ENCODE results near the gene CFDP1.

Gene CFDP1

GRCh38 chr16:75319513-75320411, 113.5 kb downstream of the CFDP1 start:
- Histone ChIP-seq H3K4me1 (ENCODE audit: control insufficient read depth, insufficient read depth, low read length, poor library complexity, severe bottlenecking) (peaks cover 42% of the 10 kb centered on the region), H3K9me3 (ENCODE audit: control insufficient read depth, low read length) (no peaks in the 10 kb centered on the region), H3K27ac (ENCODE audit: low read depth, low read length, severe bottlenecking) (peak overlapping the region; percentile 72), H3K36me3 (ENCODE audit: control insufficient read depth, insufficient read depth, low read length) (peaks cover 4% of the 10 kb centered on the region), H3K4me3 (ENCODE audit: extremely low read depth, insufficient read depth, low read length, poor library complexity, severe bottlenecking) (no peak overlapping the region)
- 89 to 90% methylated on average over 12 to 13 of the region's 13 CpGs for WGBS, 2 experiments (ENCODE audit: insufficient coverage in 2 of 2)

GRCh38 chr16:75318737-75319136, 114.6 kb downstream of the CFDP1 start:
- no peak overlapping the region for H3K27ac ChIP-seq (ENCODE audit: low read depth, low read length, severe bottlenecking)
- WGBS, 2 experiments (ENCODE audit: insufficient coverage in 2 of 2) = 94 to 100% methylated on average over 2 of the region's 3 CpGs
- no peaks in the 10 kb centered on the region for H3K9me3 ChIP-seq (ENCODE audit: control insufficient read depth, low read length)
- peaks cover 32% of the 10 kb centered on the region for H3K4me1 ChIP-seq (ENCODE audit: control insufficient read depth, insufficient read depth, low read length, poor library complexity, severe bottlenecking)
- H3K36me3 ChIP-seq (ENCODE audit: control insufficient read depth, insufficient read depth, low read length) = peaks cover 5% of the 10 kb centered on the region
- H3K4me3 ChIP-seq (ENCODE audit: extremely low read depth, insufficient read depth, low read length, poor library complexity, severe bottlenecking) = no peak overlapping the region

- H3K27ac ChIP-seq (ENCODE audit: low read depth, low read length, severe bottlenecking) = peak overlapping the region; percentile 24
Measured at GRCh38 chr16:75317532-75317931, 115.8 kb downstream of the CFDP1 start.

GRCh38 chr16:75317101-75317522, 116.2 kb downstream of the CFDP1 start:
- Histone ChIP-seq H3K36me3 (ENCODE audit: control insufficient read depth, insufficient read depth, low read length) (peaks cover 9% of the 10 kb centered on the region), H3K27ac (ENCODE audit: low read depth, low read length, severe bottlenecking) (peak overlapping the region; percentile 24), H3K4me3 (ENCODE audit: extremely low read depth, insufficient read depth, low read length, poor library complexity, severe bottlenecking) (no peak overlapping the region), H3K4me1 (ENCODE audit: control insufficient read depth, insufficient read depth, low read length, poor library complexity, severe bottlenecking) (peaks cover 26% of the 10 kb centered on the region), H3K9me3 (ENCODE audit: control insufficient read depth, low read length) (no peaks in the 10 kb centered on the region)
- 90 to 95% methylated on average over 4 of the region's 7 CpGs for WGBS, 2 experiments (ENCODE audit: insufficient coverage in 2 of 2)

More at GRCh38 chr16:75317532-75317931, 115.8 kb downstream of the CFDP1 start:
- Histone ChIP-seq H3K9me3 (ENCODE audit: control insufficient read depth, low read length) (no peaks in the 10 kb centered on the region), H3K36me3 (ENCODE audit: control insufficient read depth, insufficient read depth, low read length) (peaks cover 9% of the 10 kb centered on the region), H3K4me1 (ENCODE audit: control insufficient read depth, insufficient read depth, low read length, poor library complexity, severe bottlenecking) (peaks cover 28% of the 10 kb centered on the region), H3K4me3 (ENCODE audit: extremely low read depth, insufficient read depth, low read length, poor library complexity, severe bottlenecking) (no peak overlapping the region)
- 100% methylated on average over 1 of the region's 4 CpGs for WGBS, 2 experiments (ENCODE audit: insufficient coverage in 2 of 2)

- H3K36me3 ChIP-seq (ENCODE audit: control insufficient read depth, insufficient read depth, low read length) = peaks cover 18% of the 10 kb centered on the region
- H3K4me3 ChIP-seq (ENCODE audit: extremely low read depth, insufficient read depth, low read length, poor library complexity, severe bottlenecking) = no peak overlapping the region
- no peaks in the 10 kb centered on the region for H3K9me3 ChIP-seq (ENCODE audit: control insufficient read depth, low read length)
- 100% methylated on average over 1 to 2 of the region's 6 CpGs for WGBS, 2 experiments (ENCODE audit: insufficient coverage in 2 of 2)
- H3K4me1 ChIP-seq (ENCODE audit: control insufficient read depth, insufficient read depth, low read length, poor library complexity, severe bottlenecking) = peaks cover 21% of the 10 kb centered on the region
- H3K27ac ChIP-seq (ENCODE audit: low read depth, low read length, severe bottlenecking) = no peak overlapping the region
Measured at GRCh38 chr16:75315539-75316306, 117.6 kb downstream of the CFDP1 start.

GRCh38 chr16:75312875-75313274, 120.4 kb downstream of the CFDP1 start:
- Histone ChIP-seq H3K9me3 (ENCODE audit: control insufficient read depth, low read length) (no peaks in the 10 kb centered on the region), H3K36me3 (ENCODE audit: control insufficient read depth, insufficient read depth, low read length) (peaks cover 18% of the 10 kb centered on the region), H3K27ac (ENCODE audit: low read depth, low read length, severe bottlenecking) (no peak overlapping the region), H3K4me3 (ENCODE audit: extremely low read depth, insufficient read depth, low read length, poor library complexity, severe bottlenecking) (no peak overlapping the region), H3K4me1 (ENCODE audit: control insufficient read depth, insufficient read depth, low read length, poor library complexity, severe bottlenecking) (peaks cover 10% of the 10 kb centered on the region)
- 95 to 100% methylated on average over 3 of the region's 4 CpGs for WGBS, 2 experiments (ENCODE audit: insufficient coverage in 2 of 2)

- Histone ChIP-seq H3K4me3 (ENCODE audit: extremely low read depth, insufficient read depth, low read length, poor library complexity, severe bottlenecking) (no peak overlapping the region), H3K27ac (ENCODE audit: low read depth, low read length, severe bottlenecking) (no peak overlapping the region), H3K36me3 (ENCODE audit: control insufficient read depth, insufficient read depth, low read length) (peaks cover 18% of the 10 kb centered on the region), H3K9me3 (ENCODE audit: control insufficient read depth, low read length) (no peaks in the 10 kb centered on the region), H3K4me1 (ENCODE audit: control insufficient read depth, insufficient read depth, low read length, poor library complexity, severe bottlenecking) (peaks cover 11% of the 10 kb centered on the region)
- 94 to 96% methylated on average over 2 to 3 of the region's 3 CpGs for WGBS, 2 experiments (ENCODE audit: insufficient coverage in 2 of 2)
Measured at GRCh38 chr16:75311383-75311938, 121.8 kb downstream of the CFDP1 start.

- H3K36me3 ChIP-seq (ENCODE audit: control insufficient read depth, insufficient read depth, low read length) = peaks cover 15% of the 10 kb centered on the region
- WGBS, 2 experiments (ENCODE audit: insufficient coverage in 2 of 2) = 100% methylated on average over 1 of the region's 3 CpGs; no CpG with 5 or more reads in 1 of the 2 experiments
- peaks cover 20% of the 10 kb centered on the region for H3K4me1 ChIP-seq (ENCODE audit: control insufficient read depth, insufficient read depth, low read length, poor library complexity, severe bottlenecking)
- no peaks in the 10 kb centered on the region for H3K9me3 ChIP-seq (ENCODE audit: control insufficient read depth, low read length)
- H3K4me3 ChIP-seq (ENCODE audit: extremely low read depth, insufficient read depth, low read length, poor library complexity, severe bottlenecking) = no peak overlapping the region
- H3K27ac ChIP-seq (ENCODE audit: low read depth, low read length, severe bottlenecking) = no peak overlapping the region
Measured at GRCh38 chr16:75310541-75310940, 122.8 kb downstream of the CFDP1 start.

- H3K4me3 ChIP-seq (ENCODE audit: extremely low read depth, insufficient read depth, low read length, poor library complexity, severe bottlenecking) = no peak overlapping the region
- peaks cover 14% of the 10 kb centered on the region for H3K36me3 ChIP-seq (ENCODE audit: control insufficient read depth, insufficient read depth, low read length)
- H3K27ac ChIP-seq (ENCODE audit: low read depth, low read length, severe bottlenecking) = no peak overlapping the region
- peaks cover 26% of the 10 kb centered on the region for H3K4me1 ChIP-seq (ENCODE audit: control insufficient read depth, insufficient read depth, low read length, poor library complexity, severe bottlenecking)
- 88 to 100% methylated on average over 1 of the region's 1 CpG for WGBS, 2 experiments (ENCODE audit: insufficient coverage in 2 of 2)
- no peaks in the 10 kb centered on the region for H3K9me3 ChIP-seq (ENCODE audit: control insufficient read depth, low read length)
Measured at GRCh38 chr16:75309899-75310430, 123.3 kb downstream of the CFDP1 start.

- Histone ChIP-seq H3K4me3 (ENCODE audit: extremely low read depth, insufficient read depth, low read length, poor library complexity, severe bottlenecking) (no peak overlapping the region), H3K27ac (ENCODE audit: low read depth, low read length, severe bottlenecking) (no peak overlapping the region)
- 93 to 100% methylated on average over 6 to 8 of the region's 8 CpGs for WGBS, 2 experiments (ENCODE audit: insufficient coverage in 2 of 2)
Measured at GRCh38 chr16:75309156-75309555, 124.1 kb downstream of the CFDP1 start.

More at GRCh38 chr16:75309156-75309555, 124.1 kb downstream of the CFDP1 start:
- Histone ChIP-seq H3K9me3 (ENCODE audit: control insufficient read depth, low read length) (no peaks in the 10 kb centered on the region), H3K4me1 (ENCODE audit: control insufficient read depth, insufficient read depth, low read length, poor library complexity, severe bottlenecking) (peaks cover 34% of the 10 kb centered on the region), H3K36me3 (ENCODE audit: control insufficient read depth, insufficient read depth, low read length) (peaks cover 17% of the 10 kb centered on the region)

Data from mesodermal cell (in vitro differentiated cells).